IMR-90 (cell line): ENCODE data around the gene DGKD. TPM values are rescaled to one million over a fixed set of nuclear protein-coding genes. Genes with fewer than 3 reads are reported as not detected.

Experiments
- ATAC-seq: fragments of 200-7000 bp; cut with Tn5 transposase; 2 replicates; pipeline ENCODE4 v1.9.1; 2020; ENCODE audit warnings: low read depth, mild to moderate bottlenecking, moderate library complexity
- BruUV-seq: library from RNA; stranded (reverse); fragments of 400-500 nt; replicated peaks from 2 replicates; lab custom pipeline; 2021; lab: Mats Ljungman, UMichigan
- CTCF ChIA-PET: fragments of 300-600 bp; formaldehyde crosslinking; extraction: SDS; loops from one replicate; lab custom pipeline; 2021; ENCODE audit warnings: antibody characterized with exemption; lab: Yijun Ruan, JAX
- POLR2A ChIA-PET: fragments of 300-600 bp; sonication (Branson Sonifier 250); formaldehyde crosslinking; loops from one replicate; lab custom pipeline; 2022; ENCODE audit warnings: antibody characterized with exemption; ENCODE audit not compliant: unreplicated experiment; lab: Charles Lee
- DNase-seq: peaks from one replicate; pipeline ENCODE4 v3.0.0; 2013
- H2AFZ ChIP-seq: replicated peaks from 2 replicates; pipeline ENCODE3; 2013; ENCODE audit warnings: low read length, mild to moderate bottlenecking; ENCODE audit not compliant: poor library complexity
- H2AK5ac ChIP-seq: 2 replicates; pipeline ENCODE4 v1.6.1; 2013; ENCODE audit warnings: low read depth, low read length, inconsistent platforms
- H2AK9ac ChIP-seq: replicated peaks from 2 replicates; pipeline ENCODE3; 2013; ENCODE audit warnings: mild to moderate bottlenecking, low read depth, low read length, moderate library complexity; ENCODE audit not compliant: poor library complexity
- H2BK120ac ChIP-seq: 2 replicates; pipeline ENCODE4 v1.6.1; 2013; ENCODE audit warnings: low read depth, low read length, inconsistent platforms
- H2BK15ac ChIP-seq: 3 replicates; pipeline ENCODE4 v1.6.1; 2013; ENCODE audit warnings: low read depth, low read length, inconsistent platforms
- H2BK20ac ChIP-seq: 2 replicates; pipeline ENCODE4 v1.6.1; 2013; ENCODE audit warnings: low read depth, mild to moderate bottlenecking, inconsistent platforms, low read length, moderate library complexity
- H2BK5ac ChIP-seq: 2 replicates; pipeline ENCODE4 v1.6.1; 2013; ENCODE audit warnings: mild to moderate bottlenecking, low read depth, low read length, inconsistent platforms; ENCODE audit not compliant: poor library complexity, severe bottlenecking
- H3K14ac ChIP-seq: replicated peaks from 2 replicates; pipeline ENCODE4 v1.6.1; 2013; ENCODE audit warnings: low read depth, low read length, inconsistent platforms
- H3K18ac ChIP-seq: 2 replicates; pipeline ENCODE4 v1.6.1; 2013; ENCODE audit warnings: low read depth, low read length, control low read depth
- H3K23ac ChIP-seq: 2 replicates; pipeline ENCODE4 v1.6.1; 2013; ENCODE audit warnings: low read depth, low read length, inconsistent platforms
- H3K27ac ChIP-seq: 2 replicates; pipeline ENCODE4 v1.5.1; 2013; ENCODE audit warnings: mild to moderate bottlenecking, control low read depth, low read length; ENCODE audit not compliant: insufficient read depth
- H3K27me3 ChIP-seq: 2 replicates; pipeline ENCODE4 v1.6.1; 2013; ENCODE audit warnings: low read length; ENCODE audit not compliant: control insufficient read depth, insufficient read depth
- H3K36me3 ChIP-seq: 2 replicates; pipeline ENCODE4 v1.6.1; 2013; ENCODE audit warnings: low read length, mixed read lengths; ENCODE audit not compliant: control insufficient read depth, insufficient read depth
- H3K4ac ChIP-seq: 2 replicates; pipeline ENCODE4 v1.6.1; 2013; ENCODE audit warnings: low read depth, low read length, inconsistent platforms
- H3K4me1 ChIP-seq: 2 replicates; pipeline ENCODE4 v1.6.1; 2013; ENCODE audit warnings: low read length, mixed read lengths; ENCODE audit not compliant: control insufficient read depth, insufficient read depth
- H3K4me2 ChIP-seq: 2 replicates; pipeline ENCODE4 v1.6.1; 2013; ENCODE audit warnings: low read depth, mild to moderate bottlenecking, control low read depth, low read length, moderate library complexity
- H3K4me3 ChIP-seq: 2 replicates; pipeline ENCODE4 v1.5.1; 2013; ENCODE audit warnings: low read depth, mild to moderate bottlenecking, control low read depth, low read length, moderate library complexity; ENCODE audit not compliant: insufficient read depth
- H3K56ac ChIP-seq: 2 replicates; pipeline ENCODE4 v1.6.1; 2013; ENCODE audit warnings: low read length, inconsistent platforms; ENCODE audit not compliant: insufficient read depth; ENCODE audit errors: extremely low read depth
- H3K79me1 ChIP-seq, 2 experiments: 2 replicates each; pipeline ENCODE4 v1.6.1; 2013; ENCODE audit warnings: low read length in 2 of 2, inconsistent platforms in 1 of 2, low read depth in 1 of 2
- H3K9ac ChIP-seq: 2 replicates; pipeline ENCODE4 v1.6.1; 2013; ENCODE audit warnings: low read depth, low read length, control low read depth
- H3K9me1 ChIP-seq: 2 replicates; pipeline ENCODE4 v1.6.1; 2013; ENCODE audit warnings: low read length, inconsistent platforms; ENCODE audit not compliant: insufficient read depth
- H3K9me3 ChIP-seq: 2 replicates; pipeline ENCODE4 v1.6.1; 2013; ENCODE audit warnings: low read length; ENCODE audit not compliant: control insufficient read depth, insufficient read depth
- H4K20me1 ChIP-seq: 2 replicates; pipeline ENCODE4 v1.6.1; 2013; ENCODE audit warnings: low read length, inconsistent platforms; ENCODE audit not compliant: insufficient read depth
- H4K5ac ChIP-seq: 2 replicates; pipeline ENCODE4 v1.6.1; 2013; ENCODE audit warnings: mild to moderate bottlenecking, low read depth, low read length, control low read depth
- H4K8ac ChIP-seq, 2 experiments: 2 replicates each; pipeline ENCODE4 v1.6.1; 2013; ENCODE audit warnings: low read depth in 2 of 2, low read length in 2 of 2, control low read depth in 1 of 2, inconsistent platforms in 1 of 2
- H4K91ac ChIP-seq: 2 replicates; pipeline ENCODE4 v1.6.1; 2013; ENCODE audit warnings: low read depth, low read length, inconsistent platforms; ENCODE audit not compliant: insufficient read depth
- CEBPB ChIP-seq: IDR thresholded peaks from 2 replicates; pipeline ENCODE4 v1.6.1; 2012; ENCODE audit warnings: low read depth, low read length, improper control_type of control experiment
- CHD1 ChIP-seq: IDR thresholded peaks from 2 replicates; pipeline ENCODE4 v1.6.1; 2012; ENCODE audit warnings: low read depth, low read length, improper control_type of control experiment
- MXI1 ChIP-seq: IDR thresholded peaks from 2 replicates; pipeline ENCODE4 v1.6.1; 2012; ENCODE audit warnings: low read depth, mild to moderate bottlenecking, low read length, moderate library complexity, borderline replicate concordance
- RAD21 ChIP-seq: IDR thresholded peaks from 2 replicates; pipeline ENCODE4 v1.6.1; 2012; ENCODE audit warnings: low read length, improper control_type of control experiment
- WGBS, 2 experiments: methylation state at CpG; one replicate each; pipeline versions ENCODE4 v1.1.5 to v1.1.7; 2013; ENCODE audit warnings: missing lambda C conversion rate in 2 of 2; ENCODE audit not compliant: insufficient read length in 1 of 2; ENCODE audit errors: extremely low coverage in 2 of 2; 5-methylcytosine and 5-hydroxymethylcytosine counted together
- dilution Hi-C: fragments of 300-500 bp; cut with HindIII; formaldehyde crosslinking; loops from one replicate; pipeline ENCODE4 v1.14.3; 2018; ENCODE audit warnings: low sequenced_read_pairs; ENCODE audit not compliant: unreplicated experiment
- in situ Hi-C: fragments of 300-500 bp; cut with MboI; formaldehyde crosslinking; loops from 3 replicates; pipeline ENCODE4 v1.14.3; 2019; ENCODE audit warnings: low sequenced_read_pairs, inconsistent platforms, mixed read lengths
- intact Hi-C: fragments of 100-400 bp; cut with micrococcal nuclease; formaldehyde crosslinking; loops from 2 replicates; pipeline ENCODE4 v1.10.0; 2022
- polyA plus RNA-seq, 3 experiments: library from polyadenylated mRNA; depleted of rRNA; stranded (reverse); fragments of >200 nt; gene quantifications; 2 replicates each; pipeline ENCODE4 v1.2.3, GENCODE V29; 2012; ENCODE audit warnings: low replicate concordance in 1 of 3
- total RNA-seq: library from RNA; depleted of rRNA; stranded (reverse); fragments of >200 nt; gene quantifications from 2 replicates; pipeline ENCODE4 v1.2.3, GENCODE V29; 2012
- TF ChIP-seq, protein P1 (sequence below): fragments of 150-350 bp; IDR thresholded peaks from 2 replicates; pipeline ENCODE4 v1.6.1; 2017; ENCODE audit warnings: mild to moderate bottlenecking, antibody characterized with exemption, low read length, low read depth
- TF ChIP-seq, protein P2 (sequence below): conservative IDR thresholded peaks from 2 replicates; pipeline ENCODE4 v1.5.1; 2012; ENCODE audit warnings: mild to moderate bottlenecking, low read depth, low read length, improper control_type of control experiment

DGKD gene
- total and polyA plus RNA-seq, 2 of the 4 experiments (the other 2 are of a cell fraction) = 6.5 to 10.1 TPM

DNA sequence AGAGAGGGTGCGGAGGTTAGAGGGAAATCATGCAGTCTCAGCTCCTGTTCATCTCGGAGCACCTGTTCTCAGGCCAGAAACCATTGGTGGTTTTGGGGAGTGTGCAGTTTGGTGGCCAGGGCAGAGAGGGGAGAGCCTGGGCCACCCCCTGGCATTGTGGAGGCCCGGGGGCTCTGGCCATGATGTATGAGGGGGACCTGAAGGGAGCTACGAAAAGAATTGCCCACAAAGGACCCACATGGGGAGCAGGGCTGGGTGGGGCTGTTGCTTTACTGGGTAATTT, 87.7 kb downstream of the DGKD start:
- Histone ChIP-seq H2BK120ac (no peak overlapping the region), H2BK20ac (no peak overlapping the region), H2BK5ac (no peak overlapping the region), H3K4me1 (no peaks in the 10 kb centered on the region), H3K4ac (no peak overlapping the region), H3K9me1 (no peaks in the 10 kb centered on the region; the same call in 1 of the 2 replicates), H3K14ac (no peak overlapping the region), H4K91ac (no peak overlapping the region), H3K56ac (no peak overlapping the region), H3K79me1 (no peaks in the 10 kb centered on the region; a peak in 1 of 4 replicates), H2BK15ac (no peak overlapping the region), H3K4me2 (no peak overlapping the region), H3K27me3 (no peaks in the 10 kb centered on the region), H4K8ac (no peak overlapping the region), H2AK9ac (no peak overlapping the region), H3K36me3 (peaks cover 22% of the 10 kb centered on the region), H3K23ac (no peak overlapping the region), H3K9me3 (no peaks in the 10 kb centered on the region), H2AK5ac (no peak overlapping the region), H4K5ac (no peak overlapping the region), H3K9ac (no peak overlapping the region), H4K20me1 (no peaks in the 10 kb centered on the region), H3K18ac (no peak overlapping the region), H2AFZ (no peak overlapping the region), H3K27ac (no peak overlapping the region), H3K4me3 (no peak overlapping the region)
- ATAC-seq (no peak), DNase-seq (no peak)
- dilution Hi-C loops = no loop called here
- 79% methylated on average over 2 of the region's 4 CpGs; no CpG with 5 or more reads in 1 of the 2 experiments for WGBS, 2 experiments
- POLR2A ChIA-PET = no interaction called here
- intact Hi-C loops = no loop called here
- no TSS peak for BruUV-seq
- in situ Hi-C loops = loop anchor here (10.0 kb wide), 1 partner anchor 157 kb away; no protein-coding TSS in a partner anchor
- CTCF ChIA-PET = interaction anchor here (1.9 kb wide), 1 partner anchor 41 kb away, joined by 6 read pairs; no protein-coding TSS in a partner anchor
- TF ChIP-seq CHD1 (no peak), RAD21 (no peak), MXI1 (no peak), CEBPB (no peak)
- TF ChIP-seq, protein P1, sequence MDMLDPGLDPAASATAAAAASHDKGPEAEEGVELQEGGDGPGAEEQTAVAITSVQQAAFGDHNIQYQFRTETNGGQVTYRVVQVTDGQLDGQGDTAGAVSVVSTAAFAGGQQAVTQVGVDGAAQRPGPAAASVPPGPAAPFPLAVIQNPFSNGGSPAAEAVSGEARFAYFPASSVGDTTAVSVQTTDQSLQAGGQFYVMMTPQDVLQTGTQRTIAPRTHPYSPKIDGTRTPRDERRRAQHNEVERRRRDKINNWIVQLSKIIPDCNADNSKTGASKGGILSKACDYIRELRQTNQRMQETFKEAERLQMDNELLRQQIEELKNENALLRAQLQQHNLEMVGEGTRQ = no peak
- TF ChIP-seq, protein P2, sequence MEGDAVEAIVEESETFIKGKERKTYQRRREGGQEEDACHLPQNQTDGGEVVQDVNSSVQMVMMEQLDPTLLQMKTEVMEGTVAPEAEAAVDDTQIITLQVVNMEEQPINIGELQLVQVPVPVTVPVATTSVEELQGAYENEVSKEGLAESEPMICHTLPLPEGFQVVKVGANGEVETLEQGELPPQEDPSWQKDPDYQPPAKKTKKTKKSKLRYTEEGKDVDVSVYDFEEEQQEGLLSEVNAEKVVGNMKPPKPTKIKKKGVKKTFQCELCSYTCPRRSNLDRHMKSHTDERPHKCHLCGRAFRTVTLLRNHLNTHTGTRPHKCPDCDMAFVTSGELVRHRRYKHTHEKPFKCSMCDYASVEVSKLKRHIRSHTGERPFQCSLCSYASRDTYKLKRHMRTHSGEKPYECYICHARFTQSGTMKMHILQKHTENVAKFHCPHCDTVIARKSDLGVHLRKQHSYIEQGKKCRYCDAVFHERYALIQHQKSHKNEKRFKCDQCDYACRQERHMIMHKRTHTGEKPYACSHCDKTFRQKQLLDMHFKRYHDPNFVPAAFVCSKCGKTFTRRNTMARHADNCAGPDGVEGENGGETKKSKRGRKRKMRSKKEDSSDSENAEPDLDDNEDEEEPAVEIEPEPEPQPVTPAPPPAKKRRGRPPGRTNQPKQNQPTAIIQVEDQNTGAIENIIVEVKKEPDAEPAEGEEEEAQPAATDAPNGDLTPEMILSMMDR = no peak
